GM23338 (cell line): ENCODE data around the gene FAM222A. TPM values are rescaled to one million over a fixed set of nuclear protein-coding genes. Genes with fewer than 3 reads are reported as not detected.

Source experiments
- ATAC-seq: fragments of 200-7000 bp; cut with Tn5 transposase; 3 replicates; pipeline ENCODE4 v1.9.1; 2020
- DNase-seq: peaks from one replicate; pipeline ENCODE4 v3.0.0-alpha.2; 2015; ENCODE audit warnings: low spot score
- H2AFZ ChIP-seq: fragments of 200-600 bp; sonication (generic); 2 replicates; pipeline ENCODE4 v1.8.0; 2016; ENCODE audit warnings: antibody characterized with exemption, mild to moderate bottlenecking, moderate library complexity
- H3F3A ChIP-seq: fragments of 200-600 bp; sonication (generic); replicated peaks from 2 replicates; pipeline ENCODE4 v1.8.0; 2017; ENCODE audit warnings: antibody characterized with exemption, mixed run types, low read depth
- H3K27ac ChIP-seq: fragments of 200-600 bp; sonication (generic); 2 replicates; pipeline ENCODE4 v1.6.1; 2016; ENCODE audit warnings: low read depth
- H3K27me3 ChIP-seq: fragments of 200-600 bp; sonication (generic); 2 replicates; pipeline ENCODE4 v1.8.0; 2016; ENCODE audit warnings: mild to moderate bottlenecking, mixed run types, moderate library complexity; ENCODE audit not compliant: insufficient read depth
- H3K36me3 ChIP-seq: fragments of 200-600 bp; sonication (generic); 2 replicates; pipeline ENCODE4 v1.8.0; 2016; ENCODE audit warnings: mild to moderate bottlenecking; ENCODE audit not compliant: insufficient read depth
- H3K4me1 ChIP-seq: fragments of 200-600 bp; sonication (generic); 2 replicates; pipeline ENCODE4 v1.8.0; 2016; ENCODE audit warnings: mild to moderate bottlenecking, moderate library complexity; ENCODE audit not compliant: insufficient read depth
- H3K4me2 ChIP-seq: fragments of 200-600 bp; sonication (generic); 2 replicates; pipeline ENCODE4 v1.7.1; 2017; ENCODE audit warnings: mixed run types
- H3K4me3 ChIP-seq: fragments of 200-600 bp; sonication (generic); 2 replicates; pipeline ENCODE4 v1.6.1; 2016; ENCODE audit warnings: mixed run types
- H3K79me2 ChIP-seq: fragments of 200-600 bp; sonication (generic); replicated peaks from 2 replicates; pipeline ENCODE4 v1.8.0; 2017; ENCODE audit warnings: mild to moderate bottlenecking; ENCODE audit not compliant: insufficient read depth
- H3K9me2 ChIP-seq: fragments of 200-600 bp; sonication (generic); 2 replicates; pipeline ENCODE4 v1.8.0; 2017; ENCODE audit not compliant: insufficient read depth
- H4K20me1 ChIP-seq: fragments of 200-600 bp; sonication (generic); replicated peaks from 2 replicates; pipeline ENCODE4 v1.8.0; 2017; ENCODE audit warnings: mild to moderate bottlenecking; ENCODE audit not compliant: insufficient read depth
- H3K27ac Mint-ChIP-seq: 2 replicates; pipeline ENCODE4 v1.8.0; 2020; ENCODE audit warnings: inconsistent platforms, mild to moderate bottlenecking, moderate library complexity, mixed read lengths
- H3K27me3 Mint-ChIP-seq: 3 replicates; pipeline ENCODE4 v1.8.0; 2022; ENCODE audit warnings: low read depth, mild to moderate bottlenecking, moderate library complexity, mixed read lengths, inconsistent platforms; ENCODE audit not compliant: insufficient read depth, poor library complexity
- H3K36me3 Mint-ChIP-seq: 3 replicates; pipeline ENCODE4 v1.8.0; 2021; ENCODE audit warnings: low read depth, mild to moderate bottlenecking, inconsistent platforms, moderate library complexity, mixed read lengths
- H3K4me1 Mint-ChIP-seq: 3 replicates; pipeline ENCODE4 v1.8.0; 2020; ENCODE audit warnings: mild to moderate bottlenecking, inconsistent platforms, mixed read lengths
- H3K4me3 Mint-ChIP-seq: 3 replicates; pipeline ENCODE4 v1.8.0; 2021; ENCODE audit warnings: moderate library complexity, mild to moderate bottlenecking, inconsistent platforms, mixed read lengths
- H3K9me3 Mint-ChIP-seq: 3 replicates; pipeline ENCODE4 v1.8.0; 2020; ENCODE audit warnings: moderate library complexity, mild to moderate bottlenecking, inconsistent platforms, mixed read lengths
- CREB1 ChIP-seq: fragments of 250-450 bp; sonication (Bioruptor Pico); IDR thresholded peaks from 2 replicates; pipeline ENCODE4 v1.5.0; 2020; ENCODE audit warnings: low read depth, mild to moderate bottlenecking, moderate library complexity
- CTCF ChIP-seq, 2 experiments: fragments of 200-600 bp in 1 of 2; sonication (generic) in 1 of 2; conservative IDR thresholded peaks; 2 replicates each; pipeline versions ENCODE4 v1.5.1 to v1.6.1; 2016 to 2017; ENCODE audit warnings: antibody characterized with exemption in 2 of 2, low read depth in 2 of 2, mild to moderate bottlenecking in 2 of 2, moderate library complexity in 1 of 2
- EZH2 ChIP-seq: fragments of 200-600 bp; sonication (generic); IDR thresholded peaks from one replicate; pipeline ENCODE4 v1.8.0; 2017; ENCODE audit warnings: antibody characterized with exemption, mild to moderate bottlenecking, low read depth; ENCODE audit not compliant: unreplicated experiment
- EZH2phosphoT487 ChIP-seq: fragments of 200-600 bp; sonication (generic); IDR thresholded peaks from one replicate; pipeline ENCODE4 v1.8.1; 2018; ENCODE audit warnings: antibody characterized with exemption; ENCODE audit not compliant: unreplicated experiment
- JUNB ChIP-seq: IDR thresholded peaks from one replicate; pipeline ENCODE4 v1.6.1; 2016; ENCODE audit warnings: antibody characterized with exemption; ENCODE audit not compliant: unreplicated experiment
- NANOG ChIP-seq: IDR thresholded peaks from 2 replicates; pipeline ENCODE4 v1.6.1; 2016; ENCODE audit warnings: antibody characterized with exemption, borderline replicate concordance
- POLR2AphosphoS5 ChIP-seq: IDR thresholded peaks from 2 replicates; pipeline ENCODE4 v1.6.1; 2016; ENCODE audit warnings: antibody characterized with exemption, low read depth
- STAT1 ChIP-seq: IDR thresholded peaks from one replicate; pipeline ENCODE4 v1.6.1; 2016; ENCODE audit warnings: antibody characterized with exemption; ENCODE audit not compliant: unreplicated experiment
- ZNF114 ChIP-seq: fragments of 250-450 bp; sonication (Bioruptor Pico); IDR thresholded peaks from 2 replicates; pipeline ENCODE4 v1.5.0; 2020; ENCODE audit warnings: mild to moderate bottlenecking, moderate library complexity
- ZNF331 ChIP-seq: fragments of 250-450 bp; sonication (Bioruptor Pico); IDR thresholded peaks from 2 replicates; pipeline ENCODE4 v1.5.0; 2020; ENCODE audit warnings: low read depth, mild to moderate bottlenecking, moderate library complexity
- polyA plus RNA-seq: library from polyadenylated mRNA; unstranded; fragments of >200 nt; fragmentation: Nextera tagmentation; extraction: Ambion mirVana; gene quantifications from 2 replicates; pipeline ENCODE4 v1.2.1, GENCODE V29; 2016
- total RNA-seq: library from RNA; depleted of rRNA; stranded (reverse); fragments of >200 nt; shearing (Covaris generic); gene quantifications from 2 replicates; pipeline ENCODE4 v1.2.3, GENCODE V29; 2014
- TF ChIP-seq, protein P1 (sequence below): IDR thresholded peaks from 2 replicates; pipeline ENCODE4 v1.6.1; 2016; ENCODE audit warnings: antibody characterized with exemption

The FAM222A gene
- total and polyA plus RNA-seq, 2 experiments from 2014 or later = 0.78 to 2.1 TPM

DNA sequence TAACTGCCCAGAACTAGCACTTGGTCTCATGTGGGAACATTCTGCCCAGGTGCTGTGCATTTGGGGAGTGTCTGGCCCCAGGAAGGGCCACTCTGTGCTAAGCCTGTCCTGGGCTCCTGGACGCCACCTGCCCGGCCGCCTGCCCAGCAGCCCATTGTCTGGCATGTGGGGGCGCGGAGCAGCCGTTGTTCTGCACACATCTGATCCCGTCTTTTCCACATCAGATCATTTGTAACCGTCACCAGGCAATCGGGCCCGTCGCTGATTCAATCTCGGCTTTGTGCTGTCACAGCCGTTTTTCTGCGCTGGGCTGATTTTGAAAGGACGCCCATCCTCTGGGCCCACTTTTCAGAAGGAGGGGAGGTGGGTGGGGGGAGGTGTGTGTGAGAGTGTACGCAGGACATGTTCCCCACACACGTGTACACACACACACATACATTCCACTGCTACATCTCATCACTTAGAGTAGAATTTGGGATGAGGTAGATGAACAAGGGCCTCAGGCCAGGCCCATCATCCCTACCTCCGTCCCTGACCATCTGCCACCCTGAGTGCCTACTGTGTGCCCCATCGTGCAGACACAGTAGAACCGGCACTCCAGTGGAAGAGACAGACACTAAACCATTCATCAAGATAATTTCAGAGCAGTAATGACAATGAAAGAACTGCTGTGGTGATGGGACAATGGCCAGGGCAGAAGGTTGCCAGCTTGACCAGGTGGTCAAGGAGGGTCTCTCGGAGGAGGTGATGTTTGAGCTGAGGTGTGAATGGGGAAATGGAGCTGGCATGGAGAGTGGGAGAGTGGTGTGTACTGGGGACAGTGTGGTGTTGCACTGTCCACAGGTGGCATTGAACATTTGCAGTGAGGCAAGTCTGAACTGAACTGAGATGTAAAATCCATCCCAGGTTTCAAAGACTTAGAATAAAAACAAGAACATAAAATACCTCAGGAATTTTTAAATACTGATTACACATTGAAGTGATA lies 19.0 kb downstream of the FAM222A start:
- Mint-ChIP-seq H3K27ac (no peak overlapping the region), H3K9me3 (no peaks in the 10 kb centered on the region), H3K4me1 (peaks cover 30% of the 10 kb centered on the region), H3K27me3 (peaks cover 23% of the 10 kb centered on the region), H3K4me3 (no peak overlapping the region), H3K36me3 (no peaks in the 10 kb centered on the region)
- no peaks in the 10 kb centered on the region for H3K9me2 ChIP-seq
- H3K27ac ChIP-seq = no peak overlapping the region
- no peak for TF ChIP-seq ZNF114 (CRISPR knock-in tag)
- no peak for TF ChIP-seq STAT1
- peaks cover 14% of the 10 kb centered on the region for H3K4me1 ChIP-seq
- ATAC-seq = no peak
- H3K4me2 ChIP-seq = no peak overlapping the region
- H3K79me2 ChIP-seq = no peaks in the 10 kb centered on the region
- H4K20me1 ChIP-seq = peaks cover 6% of the 10 kb centered on the region
- H2AFZ ChIP-seq = no peak overlapping the region
- no peak for DNase-seq
- no peaks in the 10 kb centered on the region for H3K36me3 ChIP-seq
- no peak overlapping the region for H3K4me3 ChIP-seq
- no peaks in the 10 kb centered on the region for H3F3A ChIP-seq
- H3K27me3 ChIP-seq = no peaks in the 10 kb centered on the region

- peaks cover 40% of the 10 kb centered on the region for H3K4me1 Mint-ChIP-seq
- H3K27ac ChIP-seq = no peak overlapping the region
- no peaks in the 10 kb centered on the region for H3K79me2 ChIP-seq
- no peaks in the 10 kb centered on the region for H3K27me3 ChIP-seq
- peak overlapping the region; percentile 45 for H3K4me2 ChIP-seq
- 0 out of 2 replicates have a peak overlapping the region, but pooled peaks have one; percentile 5 for H3K4me3 ChIP-seq
- H3K9me2 ChIP-seq = no peaks in the 10 kb centered on the region
- ATAC-seq (peak; percentile 63), DNase-seq (peak; percentile 84)
- peak overlapping the region; percentile 64 for H3K4me3 Mint-ChIP-seq
- no peak overlapping the region for H2AFZ ChIP-seq
- H3F3A ChIP-seq = no peaks in the 10 kb centered on the region
- H3K27ac Mint-ChIP-seq = no peak overlapping the region
- H4K20me1 ChIP-seq = peaks cover 6% of the 10 kb centered on the region
- H3K4me1 ChIP-seq = peaks cover 19% of the 10 kb centered on the region
- peaks cover 26% of the 10 kb centered on the region for H3K27me3 Mint-ChIP-seq
- no peaks in the 10 kb centered on the region for H3K36me3 ChIP-seq
- H3K36me3 Mint-ChIP-seq = no peaks in the 10 kb centered on the region
- H3K9me3 Mint-ChIP-seq = no peaks in the 10 kb centered on the region
- TF ChIP-seq NANOG (no peak), POLR2AphosphoS5 (no peak), EZH2phosphoT487 (no peak), ZNF114 (CRISPR knock-in tag) (no peak), CREB1 (no peak), STAT1 (no peak), EZH2 (no peak), ZNF331 (CRISPR knock-in tag) (no peak), CTCF (conservative IDR thresholded peaks at IDR 0.05; ENCODE audit: low read depth in 2 of 2) (no peak), JUNB (no peak)
- TF ChIP-seq, protein P1, sequence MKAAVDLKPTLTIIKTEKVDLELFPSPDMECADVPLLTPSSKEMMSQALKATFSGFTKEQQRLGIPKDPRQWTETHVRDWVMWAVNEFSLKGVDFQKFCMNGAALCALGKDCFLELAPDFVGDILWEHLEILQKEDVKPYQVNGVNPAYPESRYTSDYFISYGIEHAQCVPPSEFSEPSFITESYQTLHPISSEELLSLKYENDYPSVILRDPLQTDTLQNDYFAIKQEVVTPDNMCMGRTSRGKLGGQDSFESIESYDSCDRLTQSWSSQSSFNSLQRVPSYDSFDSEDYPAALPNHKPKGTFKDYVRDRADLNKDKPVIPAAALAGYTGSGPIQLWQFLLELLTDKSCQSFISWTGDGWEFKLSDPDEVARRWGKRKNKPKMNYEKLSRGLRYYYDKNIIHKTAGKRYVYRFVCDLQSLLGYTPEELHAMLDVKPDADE = no peak
These were observed 20.8 kb downstream of the FAM222A start for GRCh38 chr12:109734219-109735000.
